SK-N-MC (cell line): ENCODE data around the gene AHRR.

Experiments used
- EZH2 ChIP-seq: fragments of 200-600 bp; sonication (generic); IDR thresholded peaks from one replicate; pipeline ENCODE4 v1.6.1; 2017; ENCODE audit warnings: antibody characterized with exemption
- FOXP2 ChIP-seq: optimal IDR thresholded peaks from 2 replicates; pipeline ENCODE3; 2011; ENCODE audit warnings: mild to moderate bottlenecking, moderate library complexity; ENCODE audit not compliant: insufficient read depth; ENCODE audit errors: extremely low read length, control extremely low read depth
- POLR2AphosphoS5 ChIP-seq: IDR thresholded peaks from 2 replicates; pipeline ENCODE4 v1.6.1; 2012; ENCODE audit warnings: mild to moderate bottlenecking, low read depth, low read length, borderline replicate concordance

- TF ChIP-seq POLR2AphosphoS5 = no peak
- no peak for TF ChIP-seq EZH2
- TF ChIP-seq FOXP2 = no peak
Observed at GRCh38 chr5:415928-416635, 94.6 kb downstream of the AHRR start.
